Mammary epithelial cell (primary cell): ENCODE results near the gene RAP2A.

ENCODE experiments used
- EZH2 ChIP-seq: IDR thresholded peaks from 2 replicates; pipeline ENCODE4 v1.6.1; 2012; ENCODE audit warnings: low read length, inconsistent platforms, borderline replicate concordance
- TF ChIP-seq, protein P1 (sequence below), 2 donors: IDR thresholded peaks in 1 of 2; conservative IDR thresholded peaks in 1 of 2; 2 replicates each; pipeline ENCODE4 v1.5.1; 2011 to 2012; ENCODE audit warnings: inconsistent platforms in 2 of 2, low read length in 2 of 2, mild to moderate bottlenecking in 2 of 2, control low read depth in 1 of 2, low read depth in 1 of 2; ENCODE audit not compliant: insufficient read depth in 1 of 2; ENCODE audit errors: extremely low read depth in 1 of 2

DNA sequence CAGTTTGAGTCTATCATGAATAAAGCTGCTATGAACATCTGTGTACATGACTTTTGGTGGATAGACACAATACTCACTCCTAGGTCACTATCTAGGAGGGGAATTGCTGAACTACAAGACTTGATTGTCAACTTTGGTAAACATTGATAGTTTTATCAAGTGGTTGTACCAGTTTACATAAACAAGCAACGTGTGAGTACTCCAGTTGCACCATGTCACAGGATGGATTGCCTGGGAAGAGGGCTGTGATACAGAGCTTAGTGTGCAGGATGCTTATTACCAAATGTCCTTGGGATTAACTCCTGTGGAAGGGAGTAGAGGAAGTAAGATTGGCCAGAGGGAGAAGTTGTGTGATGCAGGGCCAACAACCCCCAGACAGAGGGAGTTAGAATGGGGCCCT is 37.7 kb downstream of the RAP2A start:
- TF ChIP-seq, protein P1, sequence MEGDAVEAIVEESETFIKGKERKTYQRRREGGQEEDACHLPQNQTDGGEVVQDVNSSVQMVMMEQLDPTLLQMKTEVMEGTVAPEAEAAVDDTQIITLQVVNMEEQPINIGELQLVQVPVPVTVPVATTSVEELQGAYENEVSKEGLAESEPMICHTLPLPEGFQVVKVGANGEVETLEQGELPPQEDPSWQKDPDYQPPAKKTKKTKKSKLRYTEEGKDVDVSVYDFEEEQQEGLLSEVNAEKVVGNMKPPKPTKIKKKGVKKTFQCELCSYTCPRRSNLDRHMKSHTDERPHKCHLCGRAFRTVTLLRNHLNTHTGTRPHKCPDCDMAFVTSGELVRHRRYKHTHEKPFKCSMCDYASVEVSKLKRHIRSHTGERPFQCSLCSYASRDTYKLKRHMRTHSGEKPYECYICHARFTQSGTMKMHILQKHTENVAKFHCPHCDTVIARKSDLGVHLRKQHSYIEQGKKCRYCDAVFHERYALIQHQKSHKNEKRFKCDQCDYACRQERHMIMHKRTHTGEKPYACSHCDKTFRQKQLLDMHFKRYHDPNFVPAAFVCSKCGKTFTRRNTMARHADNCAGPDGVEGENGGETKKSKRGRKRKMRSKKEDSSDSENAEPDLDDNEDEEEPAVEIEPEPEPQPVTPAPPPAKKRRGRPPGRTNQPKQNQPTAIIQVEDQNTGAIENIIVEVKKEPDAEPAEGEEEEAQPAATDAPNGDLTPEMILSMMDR (conservative IDR thresholded peaks at IDR 0.05 in 1 of 2, IDR thresholded peaks at IDR 0.05 in 1 of 2; ENCODE audit: extremely low read depth in 1 of 2, insufficient read depth in 1 of 2, low read depth in 1 of 2, low read length in 2 of 2): no peak
- no peak for TF ChIP-seq EZH2
